GM18870 (cell line): ENCODE measurements around the gene OR13J1.
"Not testable (repeated sequence)": the region's sequence is repeated elsewhere in the genome, so short reads cannot be mapped to it uniquely, and the experiment has no call there.

Source experiments
- ATAC-seq: cut with Tn5 transposase; IDR thresholded peaks from one replicate; pipeline ENCODE4 v1.9.1; 2021; ENCODE audit warnings: moderate library complexity; ENCODE audit not compliant: unreplicated experiment

The OR13J1 gene

GRCh38 chr9:35870351-35870923, at the start of gene OR13J1:
Gene OR13J1, minus strand, starts transcription at chr9:35870401. Its CDS starts 0 bp downstream, at chr9:35870401.
- no peak for ATAC-seq

GRCh38 chr9:35919212-35920008, 49.2 kb upstream of the OR13J1 start:
- ATAC-seq: no peak

- ATAC-seq: no peak
These were observed 48.6 kb upstream of the OR13J1 start for GRCh38 chr9:35918780-35919179.

- ATAC-seq: no peak
These were observed 47.1 kb upstream of the OR13J1 start for GRCh38 chr9:35917261-35917660.

- ATAC-seq: no peak
These were observed 45.6 kb upstream of the OR13J1 start for GRCh38 chr9:35915681-35916294.

GRCh38 chr9:35914301-35914807, 44.2 kb upstream of the OR13J1 start:
- ATAC-seq: no peak

- not testable (repeated sequence) for ATAC-seq
These were observed 43.2 kb upstream of the OR13J1 start for GRCh38 chr9:35913429-35913828.

GRCh38 chr9:35912791-35913400, 42.7 kb upstream of the OR13J1 start:
- no peak for ATAC-seq

GRCh38 chr9:35911690-35912089, 41.5 kb upstream of the OR13J1 start:
- ATAC-seq: no peak

- ATAC-seq: no peak
These were observed 40.6 kb upstream of the OR13J1 start for GRCh38 chr9:35910613-35911359.

GRCh38 chr9:35909687-35910612, 39.7 kb upstream of the OR13J1 start:
- ATAC-seq: no peak

GRCh38 chr9:35909274-35909673, 39.1 kb upstream of the OR13J1 start, which contains the start of gene SPAAR:
Gene SPAAR, plus strand, starts transcription at chr9:35909490. Its CDS starts 974 bp downstream, at chr9:35910464.
- no peak for ATAC-seq

- no peak for ATAC-seq
These were observed 38.4 kb upstream of the OR13J1 start for GRCh38 chr9:35908504-35909125.

GRCh38 chr9:35907711-35908503, 37.7 kb upstream of the OR13J1 start:
- no peak for ATAC-seq

GRCh38 chr9:35906923-35907699, 36.9 kb upstream of the OR13J1 start:
- no peak for ATAC-seq

GRCh38 chr9:35905912-35906679, 35.9 kb upstream of the OR13J1 start, which contains the start of gene HRCT1:
Gene HRCT1, plus strand, starts transcription at chr9:35906202. Its CDS starts 86 bp downstream, at chr9:35906288.
- ATAC-seq: no peak
